Measurements from ENCODE around the gene CCNYL1. TPM values are rescaled to one million over a fixed set of nuclear protein-coding genes. Genes with fewer than 3 reads are reported as not detected.
"Not testable (repeated sequence)": the region's sequence is repeated elsewhere in the genome, so short reads cannot be mapped to it uniquely, and the experiment has no call there.

CCNYL1 gene
- total RNA-seq, 2 donors from 2014 or later: 5.1 to 7.0 TPM

DNA sequence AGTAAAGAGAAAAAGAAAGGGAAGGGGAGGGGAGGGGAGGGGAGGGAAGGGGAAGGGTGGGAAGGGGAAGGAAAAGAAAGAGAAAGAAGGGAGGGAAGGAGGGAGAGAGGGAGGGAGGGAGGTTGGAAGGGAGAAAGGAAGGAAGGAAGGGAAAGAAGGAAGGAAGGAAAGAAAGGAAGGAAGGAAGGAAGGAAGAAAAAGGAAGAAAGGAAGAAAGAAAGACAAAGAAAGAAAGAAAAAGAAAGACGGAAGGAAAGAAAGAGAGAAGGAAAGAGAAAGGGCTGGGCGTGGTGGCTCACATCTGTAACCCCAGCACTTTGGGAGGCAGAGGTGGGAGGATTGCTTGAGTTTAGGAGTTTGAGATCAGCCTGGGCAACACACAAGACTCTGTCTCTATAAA, 24.6 kb upstream of the CCNYL1 start:
- Mint-ChIP-seq H3K4me1 (ENCODE audit: low read depth) (peaks cover 40% of the 10 kb centered on the region), H3K27ac (no peak overlapping the region), H3K4me3 (no peak overlapping the region), H3K27me3 (ENCODE audit: low read depth) (peaks cover 7% of the 10 kb centered on the region), H3K9me3 (no peaks in the 10 kb centered on the region), H3K36me3 (ENCODE audit: insufficient read depth in 2 of 2) (no peaks in the 10 kb centered on the region)
- DNase-seq (no peak), ATAC-seq (replicated peaks in 1 of 2) (no peak)

DNA sequence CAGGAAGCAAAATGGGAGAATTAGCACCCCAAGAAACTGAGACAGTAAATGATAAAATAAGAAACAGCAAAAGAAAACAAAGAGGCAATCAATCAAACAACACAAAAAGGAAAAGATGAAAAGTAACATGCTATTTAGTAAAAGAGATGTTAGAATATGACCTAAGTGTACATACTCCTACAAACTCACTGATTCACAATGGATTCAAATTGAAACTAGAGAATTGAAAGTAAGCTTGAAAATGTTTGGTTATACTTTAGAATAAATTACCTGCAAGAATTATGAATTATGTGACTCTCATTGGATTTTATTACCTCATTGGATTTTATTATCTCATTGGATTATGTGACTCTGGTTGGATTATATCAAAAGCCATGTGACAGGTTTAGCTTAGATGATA, 22.8 kb upstream of the CCNYL1 start:
- no peak for DNase-seq
- H3K36me3 Mint-ChIP-seq (ENCODE audit: insufficient read depth in 2 of 2): no peaks in the 10 kb centered on the region
- H3K27me3 Mint-ChIP-seq (ENCODE audit: low read depth): peaks cover under 1% of the 10 kb centered on the region
- ATAC-seq (replicated peaks in 1 of 2): peak; percentile 53 to 57
- peak overlapping the region in 1 of 2 donors; percentile 3 for H3K4me3 Mint-ChIP-seq
- peaks cover 38% of the 10 kb centered on the region for H3K4me1 Mint-ChIP-seq (ENCODE audit: low read depth)
- H3K9me3 Mint-ChIP-seq: no peaks in the 10 kb centered on the region
- peak overlapping the region; percentile 9 for H3K27ac Mint-ChIP-seq

DNA sequence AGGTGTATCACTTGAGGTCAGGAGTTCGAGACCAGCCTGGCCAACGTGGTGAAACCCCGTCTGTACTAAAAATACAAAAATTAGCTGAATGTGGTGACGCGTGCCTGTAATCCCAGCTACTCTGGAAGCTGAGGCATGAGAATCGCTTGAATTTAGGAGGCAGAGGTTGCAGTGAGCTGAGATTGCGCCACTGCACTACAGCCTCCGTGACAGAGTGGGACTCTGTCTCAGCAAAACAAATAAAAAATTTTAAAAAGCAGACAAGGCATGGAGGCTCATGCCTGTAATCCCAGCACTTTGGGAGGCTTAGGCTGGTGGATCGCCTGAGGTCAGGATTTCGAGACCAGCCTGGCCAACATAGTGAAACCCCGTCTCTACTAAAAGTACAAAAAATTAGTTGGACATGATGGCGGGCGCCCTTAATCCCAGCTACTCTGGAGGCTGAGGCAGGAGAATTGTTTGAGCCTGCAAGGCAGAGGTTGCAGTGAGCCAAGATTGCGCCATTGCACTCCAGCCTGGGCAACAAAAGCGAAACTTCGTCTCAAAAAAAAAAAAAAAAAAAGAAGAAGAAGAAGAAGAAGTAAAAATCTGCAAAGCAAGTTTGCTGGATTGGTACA, 20.5 kb upstream of the CCNYL1 start:
- not testable (repeated sequence) for ATAC-seq (replicated peaks in 1 of 2); H3K27me3 Mint-ChIP-seq (ENCODE audit: low read depth); H3K9me3 Mint-ChIP-seq; H3K36me3 Mint-ChIP-seq (ENCODE audit: insufficient read depth in 2 of 2); H3K27ac Mint-ChIP-seq; H3K4me3 Mint-ChIP-seq; DNase-seq
- peaks cover 21% of the 10 kb centered on the region for H3K4me1 Mint-ChIP-seq (ENCODE audit: low read depth)

DNA sequence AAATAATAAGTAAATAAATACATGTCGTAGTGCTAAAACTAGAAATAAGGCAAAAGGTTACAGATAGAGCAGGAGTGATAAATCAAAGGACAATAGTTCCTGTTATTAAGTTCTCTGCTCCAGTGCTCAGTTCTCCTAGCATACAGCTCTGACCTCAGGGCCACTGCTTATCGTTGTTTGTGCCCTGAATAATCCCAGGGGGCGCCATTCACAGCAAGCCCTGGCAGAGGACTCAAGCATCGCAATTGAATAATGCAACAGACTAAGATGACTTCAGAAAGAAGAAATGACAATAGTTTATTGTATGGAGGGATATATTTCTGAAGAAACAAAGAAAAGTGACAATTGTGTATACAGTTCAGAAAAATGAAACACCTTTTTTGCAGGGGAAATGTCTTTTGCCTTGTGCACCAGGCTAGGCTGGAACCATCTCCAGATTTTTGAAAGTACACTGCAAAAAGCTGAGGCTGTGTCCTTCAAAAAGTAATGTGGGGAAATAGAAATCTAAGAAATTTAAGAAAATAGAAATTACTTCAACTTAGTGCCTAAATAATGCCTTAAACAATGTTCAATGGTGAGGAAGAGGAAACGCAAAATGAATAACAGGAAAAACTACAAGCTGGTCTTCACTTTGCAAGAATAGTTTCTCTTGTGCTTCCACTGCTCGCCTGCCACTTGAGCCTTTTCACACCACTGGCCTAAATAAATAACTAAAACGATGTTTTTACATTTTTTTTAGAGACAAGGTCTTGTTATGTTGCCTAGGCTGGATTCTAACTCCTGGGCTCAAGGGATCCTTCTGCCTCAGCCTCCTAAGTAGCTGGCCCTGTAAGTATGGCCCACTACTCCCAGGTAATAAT, 19.0 kb upstream of the CCNYL1 start:
- peak; percentile 46 to 47 for DNase-seq
- H3K27me3 Mint-ChIP-seq (ENCODE audit: low read depth): no peaks in the 10 kb centered on the region
- H3K36me3 Mint-ChIP-seq (ENCODE audit: insufficient read depth in 2 of 2): no peaks in the 10 kb centered on the region
- H3K4me1 Mint-ChIP-seq (ENCODE audit: low read depth): peaks cover 15% of the 10 kb centered on the region
- no peaks in the 10 kb centered on the region for H3K9me3 Mint-ChIP-seq
- no peak overlapping the region for H3K4me3 Mint-ChIP-seq
- peak; percentile 53 to 56 for ATAC-seq (replicated peaks in 1 of 2)
- no peak overlapping the region for H3K27ac Mint-ChIP-seq

DNA sequence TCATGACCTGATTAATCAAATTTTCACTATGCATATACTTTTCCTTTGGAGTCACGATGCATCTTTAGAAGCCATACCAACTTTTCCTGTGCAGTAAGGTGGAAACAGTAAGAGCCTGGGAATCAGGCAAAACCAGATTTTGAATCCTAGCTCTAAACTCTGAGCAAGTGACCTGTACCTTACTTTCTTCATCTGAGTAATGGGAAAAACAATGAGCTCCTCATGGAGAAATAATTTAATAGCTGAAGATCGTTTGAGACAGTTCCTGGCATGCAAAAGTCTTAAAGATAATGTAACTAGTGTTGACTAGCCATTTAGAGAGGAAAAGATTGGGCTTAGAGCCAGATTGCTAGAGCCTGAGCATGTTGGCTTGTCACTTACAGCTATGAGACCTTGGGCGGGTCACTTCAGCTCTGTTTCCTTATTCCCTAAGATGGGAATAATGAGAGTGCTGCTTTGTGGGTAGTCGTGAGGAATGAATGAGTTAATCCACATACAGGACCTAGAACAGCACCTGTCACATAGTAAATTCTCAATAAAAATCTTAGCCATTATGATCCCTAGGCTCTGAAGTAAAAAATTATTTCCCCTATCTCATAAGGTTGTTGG, 17.7 kb upstream of the CCNYL1 start:
- Mint-ChIP-seq H3K36me3 (ENCODE audit: insufficient read depth in 2 of 2) (no peaks in the 10 kb centered on the region), H3K27ac (no peak overlapping the region), H3K9me3 (no peaks in the 10 kb centered on the region), H3K27me3 (ENCODE audit: low read depth) (no peaks in the 10 kb centered on the region), H3K4me3 (no peak overlapping the region), H3K4me1 (ENCODE audit: low read depth) (peaks cover 7% of the 10 kb centered on the region)
- ATAC-seq (replicated peaks in 1 of 2) (no peak), DNase-seq (no peak)

DNA sequence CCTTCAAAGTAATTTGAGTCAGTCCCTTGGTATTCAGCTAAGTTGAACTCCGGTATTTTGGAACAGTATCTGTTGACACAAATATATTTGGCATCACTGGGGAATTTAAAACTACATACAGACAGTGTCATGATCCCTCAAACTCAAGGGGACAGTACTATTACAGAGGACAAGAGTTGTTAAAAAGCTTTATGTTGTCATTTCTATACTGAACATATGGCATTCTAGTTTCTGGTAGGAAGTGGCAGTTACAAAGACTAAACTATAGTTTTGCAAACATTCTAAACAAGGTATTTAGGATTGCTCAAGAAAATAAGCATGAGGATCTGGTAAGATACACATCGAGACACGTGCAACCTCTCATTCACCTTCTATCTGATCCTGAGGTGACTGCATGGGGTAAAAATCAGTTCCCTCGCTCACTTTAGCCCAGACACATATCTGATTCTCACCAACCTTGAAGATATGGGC, 16.6 kb upstream of the CCNYL1 start:
- H3K9me3 Mint-ChIP-seq: no peaks in the 10 kb centered on the region
- peaks cover 5% of the 10 kb centered on the region for H3K4me1 Mint-ChIP-seq (ENCODE audit: low read depth)
- no peak for ATAC-seq (replicated peaks in 1 of 2)
- no peak overlapping the region for H3K4me3 Mint-ChIP-seq
- DNase-seq: no peak
- H3K27ac Mint-ChIP-seq: no peak overlapping the region
- H3K36me3 Mint-ChIP-seq (ENCODE audit: insufficient read depth in 2 of 2): no peaks in the 10 kb centered on the region
- H3K27me3 Mint-ChIP-seq (ENCODE audit: low read depth): no peaks in the 10 kb centered on the region

DNA sequence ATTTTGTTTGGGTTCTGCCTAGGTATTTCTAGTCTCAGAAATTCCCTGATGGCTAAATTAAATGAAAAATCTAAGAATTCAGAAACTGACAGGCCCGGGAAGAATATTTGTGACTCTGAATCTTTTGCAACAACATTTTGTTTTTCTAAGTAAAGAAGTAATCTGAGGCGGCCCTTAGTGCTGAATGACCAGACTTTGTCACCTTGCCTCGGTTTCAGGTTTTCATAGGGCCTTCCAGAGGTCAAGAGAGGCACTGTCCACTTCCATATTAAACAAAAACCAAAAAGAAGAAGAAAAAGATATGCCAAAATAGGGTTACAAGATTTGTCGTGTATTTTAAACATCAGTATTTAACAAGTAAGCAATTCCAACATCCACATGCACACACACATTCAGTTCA, 16.1 kb upstream of the CCNYL1 start:
- DNase-seq (no peak), ATAC-seq (replicated peaks in 1 of 2) (no peak)
- H3K27ac Mint-ChIP-seq: no peak overlapping the region
- no peaks in the 10 kb centered on the region for H3K36me3 Mint-ChIP-seq (ENCODE audit: insufficient read depth in 2 of 2)
- H3K9me3 Mint-ChIP-seq: no peaks in the 10 kb centered on the region
- peaks cover 5% of the 10 kb centered on the region for H3K4me1 Mint-ChIP-seq (ENCODE audit: low read depth)
- H3K27me3 Mint-ChIP-seq (ENCODE audit: low read depth): no peaks in the 10 kb centered on the region
- no peak overlapping the region for H3K4me3 Mint-ChIP-seq

DNA sequence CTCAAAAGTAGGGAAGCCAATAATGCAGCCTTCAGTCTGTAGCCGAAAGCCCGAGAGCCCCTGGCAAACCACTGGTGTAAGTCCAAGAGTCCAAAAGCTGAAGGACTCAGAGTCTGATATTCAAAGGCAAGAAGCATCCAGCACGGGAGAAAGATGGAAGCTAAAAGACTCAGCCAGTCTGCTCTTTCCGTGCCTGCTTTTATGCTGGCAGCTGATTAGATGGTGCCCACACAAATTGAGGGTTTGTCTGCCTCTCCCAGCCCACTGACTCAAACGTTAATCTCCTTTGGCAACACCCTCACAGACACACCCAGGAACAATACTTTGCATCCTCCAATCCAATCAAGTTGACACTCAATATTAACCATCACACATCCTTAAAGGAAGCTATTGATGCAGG, 14.5 kb upstream of the CCNYL1 start:
- H3K27ac Mint-ChIP-seq; H3K4me3 Mint-ChIP-seq; H3K36me3 Mint-ChIP-seq (ENCODE audit: insufficient read depth in 2 of 2): not testable (repeated sequence)

DNA sequence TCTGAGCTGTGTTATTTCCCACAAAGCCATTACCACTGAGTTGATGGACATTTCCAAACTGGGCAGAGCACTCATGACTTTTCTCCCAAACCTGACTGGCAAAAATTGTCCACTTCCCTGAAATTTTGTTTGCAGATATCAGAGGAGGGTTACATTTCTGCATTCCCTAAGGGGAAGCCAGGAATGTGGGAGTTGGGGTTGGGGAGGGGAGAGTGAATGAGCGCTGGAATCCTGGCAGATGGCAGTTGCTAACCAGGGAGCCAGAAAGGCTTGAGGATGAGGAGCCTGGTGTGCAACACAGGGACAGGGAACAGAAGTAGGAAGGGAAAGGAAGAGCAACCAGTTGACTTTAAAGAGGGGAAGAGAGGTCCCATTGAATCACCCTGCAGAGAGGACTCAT, 14.0 kb upstream of the CCNYL1 start:
- Mint-ChIP-seq H3K4me3 (no peak overlapping the region), H3K36me3 (ENCODE audit: insufficient read depth in 2 of 2) (no peaks in the 10 kb centered on the region), H3K9me3 (no peaks in the 10 kb centered on the region)

More for the DNA sequence above, 14.5 kb upstream of the CCNYL1 start:
- H3K4me1 Mint-ChIP-seq (ENCODE audit: low read depth); H3K27me3 Mint-ChIP-seq (ENCODE audit: low read depth); H3K9me3 Mint-ChIP-seq; ATAC-seq (replicated peaks in 1 of 2); DNase-seq: not testable (repeated sequence)

DNA sequence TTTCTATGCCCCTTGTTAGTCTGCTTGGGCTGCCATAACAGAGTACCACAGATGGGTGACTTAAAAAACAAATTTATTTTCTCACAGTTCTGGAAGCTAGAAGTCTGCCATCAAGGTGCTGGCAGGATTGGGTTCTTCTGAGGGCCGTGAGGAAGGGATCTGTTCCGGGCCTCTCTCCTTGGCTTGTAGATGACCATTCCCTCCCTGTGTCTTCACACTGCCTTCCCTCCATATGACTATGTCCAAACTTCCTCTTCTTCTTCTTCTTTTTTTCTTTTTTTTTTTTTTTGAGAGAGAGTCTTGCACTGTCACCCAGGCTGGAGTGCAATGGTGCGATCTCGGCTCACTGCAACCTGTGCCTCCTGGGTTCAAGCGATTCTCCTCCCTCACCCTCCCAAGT, 13.1 kb upstream of the CCNYL1 start:
- H3K36me3 Mint-ChIP-seq (ENCODE audit: insufficient read depth in 2 of 2): no peaks in the 10 kb centered on the region
- no peak overlapping the region for H3K4me3 Mint-ChIP-seq
- H3K27ac Mint-ChIP-seq: no peak overlapping the region
- H3K27me3 Mint-ChIP-seq (ENCODE audit: low read depth): no peaks in the 10 kb centered on the region
- H3K9me3 Mint-ChIP-seq: no peaks in the 10 kb centered on the region
- no peak for ATAC-seq (replicated peaks in 1 of 2)
- DNase-seq: no peak
- no peaks in the 10 kb centered on the region for H3K4me1 Mint-ChIP-seq (ENCODE audit: low read depth)

More for the DNA sequence above, 14.0 kb upstream of the CCNYL1 start:
- no peaks in the 10 kb centered on the region for H3K27me3 Mint-ChIP-seq (ENCODE audit: low read depth)
- H3K4me1 Mint-ChIP-seq (ENCODE audit: low read depth): peaks cover under 1% of the 10 kb centered on the region
- no peak overlapping the region for H3K27ac Mint-ChIP-seq
- ATAC-seq (replicated peaks in 1 of 2) (no peak), DNase-seq (no peak)

DNA sequence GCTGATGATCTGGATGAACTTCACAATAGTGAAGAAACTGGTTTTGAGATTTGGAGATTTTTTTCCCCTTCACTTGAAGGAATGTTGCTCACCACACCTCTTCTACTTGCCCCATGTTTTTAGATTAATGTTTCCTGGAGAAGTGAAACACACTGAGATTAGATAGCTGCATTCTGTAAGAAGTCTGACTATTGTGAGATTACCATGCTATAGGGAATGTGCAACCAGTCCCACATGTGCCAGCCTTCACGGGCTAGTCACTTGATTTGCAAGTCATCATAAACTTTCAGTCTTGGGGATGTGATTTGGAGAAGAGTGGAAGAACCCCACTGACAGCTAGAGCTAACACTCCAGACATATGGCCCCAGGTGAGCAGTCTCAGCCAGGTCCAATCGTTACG, 7.4 kb upstream of the CCNYL1 start:
- no peaks in the 10 kb centered on the region for H3K36me3 Mint-ChIP-seq (ENCODE audit: insufficient read depth in 2 of 2)
- no peaks in the 10 kb centered on the region for H3K9me3 Mint-ChIP-seq
- no peak overlapping the region for H3K27ac Mint-ChIP-seq
- ATAC-seq (replicated peaks in 1 of 2): no peak
- no peaks in the 10 kb centered on the region for H3K27me3 Mint-ChIP-seq (ENCODE audit: low read depth)
- H3K4me1 Mint-ChIP-seq (ENCODE audit: low read depth): peaks cover 9% of the 10 kb centered on the region
- no peak overlapping the region for H3K4me3 Mint-ChIP-seq
- DNase-seq: no peak

DNA sequence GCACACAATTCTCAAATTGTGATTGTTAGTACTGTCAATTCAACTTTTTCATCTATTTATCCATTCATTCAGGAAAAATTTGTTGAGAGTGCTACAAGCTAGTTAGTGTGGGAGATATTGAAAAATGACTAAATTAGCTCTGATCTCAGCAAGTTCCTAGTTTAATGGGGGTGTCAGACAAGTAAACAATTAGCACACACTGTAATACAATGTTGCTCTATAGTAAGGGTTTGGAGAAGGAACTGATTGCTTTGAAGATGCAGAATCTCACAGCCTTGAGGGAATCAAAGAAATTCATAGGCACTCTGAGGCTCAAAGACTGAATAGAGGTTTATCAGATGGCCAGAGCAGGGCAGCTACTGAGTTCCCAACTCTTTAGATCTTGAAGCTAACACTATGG, 6.8 kb upstream of the CCNYL1 start:
- peaks cover 9% of the 10 kb centered on the region for H3K4me1 Mint-ChIP-seq (ENCODE audit: low read depth)
- no peak for DNase-seq
- H3K36me3 Mint-ChIP-seq (ENCODE audit: insufficient read depth in 2 of 2): no peaks in the 10 kb centered on the region

More for the DNA sequence above, 6.8 kb upstream of the CCNYL1 start:
- Mint-ChIP-seq H3K27ac (no peak overlapping the region), H3K4me3 (no peak overlapping the region), H3K27me3 (ENCODE audit: low read depth) (no peaks in the 10 kb centered on the region), H3K9me3 (no peaks in the 10 kb centered on the region)
- no peak for ATAC-seq (replicated peaks in 1 of 2)
